Progenitor cell of endocrine pancreas (in vitro differentiated cells): Measurements from ENCODE around the gene ZRANB2. TPM values are rescaled to one million over a fixed set of nuclear protein-coding genes. Genes with fewer than 3 reads are reported as not detected.
A peak's percentile ranks its signal among the peaks of the same experiment; 100 is the strongest.

ENCODE experiments used
- DNase-seq: peaks from one replicate; pipeline ENCODE4 v3.0.0; 2021; ENCODE audit warnings: low spot score; ENCODE audit not compliant: unreplicated experiment
- H3K27ac Mint-ChIP-seq: 2 replicates; pipeline ENCODE4 v1.8.0; 2021; ENCODE audit warnings: mild to moderate bottlenecking, moderate library complexity, mixed read lengths
- H3K27me3 Mint-ChIP-seq: 2 replicates; pipeline ENCODE4 v1.8.0; 2021; ENCODE audit warnings: mixed read lengths
- H3K36me3 Mint-ChIP-seq: 2 replicates; pipeline ENCODE4 v1.8.0; 2022; ENCODE audit warnings: mixed read lengths; ENCODE audit not compliant: insufficient read depth
- H3K4me1 Mint-ChIP-seq: 2 replicates; pipeline ENCODE4 v1.8.0; 2021; ENCODE audit warnings: low read depth, mixed read lengths
- H3K4me3 Mint-ChIP-seq: 2 replicates; pipeline ENCODE4 v1.8.0; 2021; ENCODE audit warnings: low read depth, mild to moderate bottlenecking, moderate library complexity, mixed read lengths
- H3K9me3 Mint-ChIP-seq: 2 replicates; pipeline ENCODE4 v1.8.0; 2021; ENCODE audit warnings: low read depth, mixed read lengths
- microRNA-seq: library from miRNA; unstranded; fragments of <30 nt; microRNA quantifications from one replicate; pipeline ENCODE4 v1.1.0, GENCODE V29; 2020; ENCODE audit warnings: borderline number of aligned reads; ENCODE audit not compliant: unreplicated experiment
- total RNA-seq: library from RNA; stranded (reverse); gene quantifications from 2 replicates; pipeline ENCODE4 v1.2.1, GENCODE V29; 2021
- TF ChIP-seq, protein P1 (sequence below): fragments of 200-600 bp; sonication (generic); IDR thresholded peaks from one replicate; pipeline ENCODE4 v1.5.0; 2021; ENCODE audit warnings: antibody characterized with exemption, mild to moderate bottlenecking; ENCODE audit not compliant: unreplicated experiment

ZRANB2 gene
- total RNA-seq, 1 donor from 2014 or later, result 115 TPM

DNA sequence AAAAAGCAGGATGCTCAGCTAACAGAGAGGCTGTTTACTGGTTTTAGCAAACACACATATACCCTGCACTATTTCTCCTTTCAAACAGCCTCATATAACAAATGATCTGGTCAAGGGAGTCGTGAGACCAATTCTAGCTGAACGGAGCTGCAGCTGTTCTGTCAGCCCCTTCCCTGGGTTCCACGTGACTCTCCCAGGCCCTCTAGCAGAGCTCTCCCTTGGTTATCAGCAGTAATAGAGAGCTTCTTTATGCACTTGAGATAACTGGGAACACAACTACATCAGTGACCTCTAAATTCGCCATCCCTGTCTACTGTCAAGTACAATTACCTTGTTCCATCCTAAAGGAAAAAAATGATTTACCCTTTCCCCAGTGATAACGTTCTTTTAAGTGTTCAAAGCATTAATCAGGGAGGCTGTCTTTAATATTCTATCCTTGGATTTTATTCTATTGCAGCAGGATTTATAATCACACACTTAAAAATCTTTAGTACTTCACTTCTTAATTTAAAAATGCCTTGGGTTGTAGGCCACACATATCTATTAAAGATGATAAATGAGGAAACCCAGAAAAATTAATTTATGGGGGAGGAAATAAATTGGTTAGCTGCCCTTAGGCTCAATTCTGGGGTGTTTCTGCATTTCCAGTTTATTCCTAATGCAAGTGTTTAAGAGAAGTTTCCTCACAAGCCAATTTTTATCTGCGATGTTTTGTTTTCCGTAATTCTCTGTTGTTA, 61.4 kb downstream of the ZRANB2 start:
- DNase-seq, result no peak
- Mint-ChIP-seq H3K9me3 (no peaks in the 10 kb centered on the region), H3K27ac (no peak overlapping the region), H3K36me3 (no peaks in the 10 kb centered on the region), H3K4me1 (peaks cover 2% of the 10 kb centered on the region), H3K4me3 (no peak overlapping the region), H3K27me3 (no peaks in the 10 kb centered on the region)
- TF ChIP-seq, protein P1, sequence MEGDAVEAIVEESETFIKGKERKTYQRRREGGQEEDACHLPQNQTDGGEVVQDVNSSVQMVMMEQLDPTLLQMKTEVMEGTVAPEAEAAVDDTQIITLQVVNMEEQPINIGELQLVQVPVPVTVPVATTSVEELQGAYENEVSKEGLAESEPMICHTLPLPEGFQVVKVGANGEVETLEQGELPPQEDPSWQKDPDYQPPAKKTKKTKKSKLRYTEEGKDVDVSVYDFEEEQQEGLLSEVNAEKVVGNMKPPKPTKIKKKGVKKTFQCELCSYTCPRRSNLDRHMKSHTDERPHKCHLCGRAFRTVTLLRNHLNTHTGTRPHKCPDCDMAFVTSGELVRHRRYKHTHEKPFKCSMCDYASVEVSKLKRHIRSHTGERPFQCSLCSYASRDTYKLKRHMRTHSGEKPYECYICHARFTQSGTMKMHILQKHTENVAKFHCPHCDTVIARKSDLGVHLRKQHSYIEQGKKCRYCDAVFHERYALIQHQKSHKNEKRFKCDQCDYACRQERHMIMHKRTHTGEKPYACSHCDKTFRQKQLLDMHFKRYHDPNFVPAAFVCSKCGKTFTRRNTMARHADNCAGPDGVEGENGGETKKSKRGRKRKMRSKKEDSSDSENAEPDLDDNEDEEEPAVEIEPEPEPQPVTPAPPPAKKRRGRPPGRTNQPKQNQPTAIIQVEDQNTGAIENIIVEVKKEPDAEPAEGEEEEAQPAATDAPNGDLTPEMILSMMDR, result no peak

DNA sequence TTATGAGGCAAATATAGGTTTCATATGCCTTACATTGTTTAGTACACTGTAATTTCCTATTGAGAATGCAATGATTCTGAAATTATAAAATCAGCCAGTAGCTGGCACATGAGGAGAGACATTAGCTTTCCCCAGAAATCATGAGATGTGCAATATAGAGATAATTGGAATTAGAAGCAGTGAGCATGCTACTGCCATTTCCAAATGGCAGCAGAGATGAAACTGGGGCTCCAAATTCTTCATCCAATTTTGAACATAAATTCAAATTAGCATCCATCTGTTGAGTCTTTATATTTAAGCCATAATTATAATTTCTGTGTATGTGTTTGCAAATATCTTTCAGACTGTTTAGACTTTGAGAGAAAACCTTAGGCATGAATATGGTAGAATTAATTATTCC, 62.0 kb downstream of the ZRANB2 start:
- peaks cover 2% of the 10 kb centered on the region for H3K4me1 Mint-ChIP-seq
- no peaks in the 10 kb centered on the region for H3K36me3 Mint-ChIP-seq
- H3K9me3 Mint-ChIP-seq, result no peaks in the 10 kb centered on the region
- H3K4me3 Mint-ChIP-seq, result no peak overlapping the region
- TF ChIP-seq, protein P1, result no peak
- no peaks in the 10 kb centered on the region for H3K27me3 Mint-ChIP-seq
- H3K27ac Mint-ChIP-seq, result no peak overlapping the region
- no peak for DNase-seq

DNA sequence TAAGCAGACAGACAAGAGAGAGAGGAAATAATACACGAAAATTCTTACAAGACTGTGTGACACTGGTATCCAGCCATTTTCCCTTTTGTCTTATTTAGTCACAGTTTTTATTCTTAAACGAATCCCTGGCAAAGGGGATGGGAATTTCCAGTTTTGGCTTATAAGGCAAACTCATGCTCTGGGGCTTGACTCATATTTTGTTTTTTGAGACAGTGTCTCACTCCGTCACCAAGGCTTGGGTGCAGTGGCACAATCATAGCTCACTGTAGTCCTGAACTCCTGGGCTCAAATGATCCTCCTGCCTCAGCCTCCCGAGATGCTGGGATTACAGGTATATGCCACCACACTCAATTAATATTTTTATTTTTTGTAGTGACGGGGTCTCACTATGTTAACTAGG, 65.1 kb downstream of the ZRANB2 start:
- Mint-ChIP-seq H3K4me1 (peaks cover 2% of the 10 kb centered on the region), H3K27ac (no peak overlapping the region), H3K9me3 (no peaks in the 10 kb centered on the region), H3K36me3 (no peaks in the 10 kb centered on the region), H3K4me3 (no peak overlapping the region), H3K27me3 (no peaks in the 10 kb centered on the region)
- TF ChIP-seq, protein P1, result no peak
- no peak for DNase-seq

DNA sequence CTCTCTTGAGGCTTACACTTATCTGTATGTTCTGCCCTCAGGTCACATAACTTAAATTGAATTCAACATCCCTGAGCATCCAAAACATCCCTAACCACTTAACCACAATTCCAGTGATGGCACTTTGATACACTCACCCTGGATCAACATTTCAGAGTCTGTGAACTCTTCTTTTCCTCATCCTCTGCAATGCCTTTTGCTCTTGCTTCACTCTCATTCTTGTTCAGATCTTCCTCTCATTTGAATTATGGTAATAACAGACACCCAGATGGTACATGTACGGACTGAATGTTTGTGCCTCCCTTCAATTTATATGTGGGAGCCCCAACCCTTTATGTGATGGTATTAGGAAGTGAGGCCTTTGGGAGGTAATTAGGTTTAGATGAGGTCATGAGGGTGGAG, 66.7 kb downstream of the ZRANB2 start:
- H3K36me3 Mint-ChIP-seq, result no peaks in the 10 kb centered on the region
- H3K27ac Mint-ChIP-seq, result no peak overlapping the region
- no peaks in the 10 kb centered on the region for H3K27me3 Mint-ChIP-seq
- peaks cover under 1% of the 10 kb centered on the region for H3K4me1 Mint-ChIP-seq
- DNase-seq, result no peak
- no peaks in the 10 kb centered on the region for H3K9me3 Mint-ChIP-seq
- TF ChIP-seq, protein P1, result no peak
- H3K4me3 Mint-ChIP-seq, result no peak overlapping the region

Small RNAs within 50 kb of the gene (microRNA-seq; reads per million reads assigned to microRNA genes)
- gene MIR186, result 818 reads per million, percentile 78 among the genes with 10 or more reads in this experiment

Other genes with a start within 250 kb of the ZRANB2 start
- gene PTGER3, start 33.2 kb downstream of the ZRANB2 start, total RNA-seq, result 3.0 and 3.1 TPM in 2 replicates